Measurements from ENCODE around the gene TFR2.

Gene TFR2

GRCh38 chr7:100573691-100574361, 67.5 kb downstream of the TFR2 start, which contains the start of gene SAP25:
TSS of gene SAP25 (minus strand) at chr7:100573900. CDS start at chr7:100573742, 158 bp downstream.
- DNase-seq (ENCODE audit: low read depth in 2 of 2, low spot score in 1 of 2) = no peak

GRCh38 chr7:100572949-100573675, 68.2 kb downstream of the TFR2 start:
- DNase-seq (ENCODE audit: low read depth in 2 of 2, low spot score in 1 of 2) = no peak

GRCh38 chr7:100572281-100572948, 68.9 kb downstream of the TFR2 start:
- DNase-seq (ENCODE audit: low read depth in 2 of 2, low spot score in 1 of 2) = no peak

GRCh38 chr7:100571829-100572116, 69.6 kb downstream of the TFR2 start:
- no peak for DNase-seq (ENCODE audit: low read depth in 2 of 2, low spot score in 1 of 2)

GRCh38 chr7:100570954-100571828, 70.2 kb downstream of the TFR2 start:
- no peak for DNase-seq (ENCODE audit: low read depth in 2 of 2, low spot score in 1 of 2)
